GM12878 (cell line): ENCODE data around the gene SPHK2. TPM values are rescaled to one million over a fixed set of nuclear protein-coding genes. Genes with fewer than 3 reads are reported as not detected.

Experiments used
- CBX3 ChIP-seq: fragments of 200-600 bp; sonication (generic); IDR thresholded peaks from 2 replicates; pipeline ENCODE4 v1.6.1; 2016; ENCODE audit warnings: low read depth, borderline replicate concordance
- CHD2 ChIP-seq: IDR thresholded peaks from 2 replicates; pipeline ENCODE4 v1.6.1; 2011; ENCODE audit warnings: low read depth, low read length, improper control_type of control experiment, borderline replicate concordance
- EP300 ChIP-seq, 2 experiments: fragments of 150-350 bp in 1 of 2; IDR thresholded peaks; 2 replicates each; pipeline ENCODE4 v1.6.1; 2011 to 2012; ENCODE audit warnings: low read depth in 2 of 2, low read length in 2 of 2, borderline replicate concordance in 1 of 2, improper control_type of control experiment in 1 of 2, inconsistent platforms in 1 of 2; ENCODE audit not compliant: control insufficient read depth in 1 of 2
- HCFC1 ChIP-seq: fragments of 150-350 bp; IDR thresholded peaks from 2 replicates; pipeline ENCODE4 v1.6.1; 2014; ENCODE audit warnings: low read length
- HSF1 ChIP-seq: fragments of 150-350 bp; IDR thresholded peaks from 2 replicates; pipeline ENCODE4 v1.6.1; 2014; ENCODE audit warnings: mild to moderate bottlenecking, low read depth, low read length
- IRF3 ChIP-seq: fragments of 450-650 bp; IDR thresholded peaks from 2 replicates; pipeline ENCODE4 v1.6.1; 2014; ENCODE audit warnings: mild to moderate bottlenecking
- JUND ChIP-seq: IDR thresholded peaks from 2 replicates; pipeline ENCODE4 v1.6.1; 2012; ENCODE audit warnings: low read depth, mild to moderate bottlenecking, low read length, improper control_type of control experiment, moderate library complexity
- NR2C1 ChIP-seq: fragments of 450-650 bp; IDR thresholded peaks from 2 replicates; pipeline ENCODE4 v1.6.1; 2017; ENCODE audit warnings: antibody characterized with exemption, mild to moderate bottlenecking, moderate library complexity
- RUNX3 ChIP-seq: IDR thresholded peaks from 2 replicates; pipeline ENCODE4 v1.6.1; 2012; ENCODE audit warnings: low read length, inconsistent platforms
- SREBF2 ChIP-seq: IDR thresholded peaks from 2 replicates; pipeline ENCODE4 v1.6.1; 2012; ENCODE audit warnings: mild to moderate bottlenecking, low read length
- SUPT20H ChIP-seq: IDR thresholded peaks from 2 replicates; pipeline ENCODE4 v1.6.1; 2011; ENCODE audit warnings: low read depth, mild to moderate bottlenecking, low read length, moderate library complexity, borderline replicate concordance; ENCODE audit not compliant: control insufficient read depth
- SUZ12 ChIP-seq: fragments of 200-600 bp; sonication (generic); IDR thresholded peaks from one replicate; pipeline ENCODE4 v1.6.1; 2018; ENCODE audit warnings: antibody characterized with exemption, mild to moderate bottlenecking; ENCODE audit not compliant: unreplicated experiment
- TBL1XR1 ChIP-seq: IDR thresholded peaks from 2 replicates; pipeline ENCODE4 v1.6.1; 2012; ENCODE audit warnings: low read depth, low read length, improper control_type of control experiment
- ZNF384 ChIP-seq: IDR thresholded peaks from 2 replicates; pipeline ENCODE4 v1.6.1; 2012; ENCODE audit warnings: low read depth, mild to moderate bottlenecking, low read length, improper control_type of control experiment, borderline replicate concordance
- polyA plus RNA-seq, 11 experiments: library from polyadenylated mRNA; depleted of rRNA in 4 of 11; unstranded in 6 of 11; stranded (reverse) in 5 of 11; fragments of >200 nt; fragmentation: Nextera tagmentation in 4 of 11; fragmentation: Illumina TruSeq in 1 of 11; extraction: Ambion mirVana in 4 of 11; extraction: Trizol in 1 of 11; gene quantifications; 1 replicate in 1 of 11; 2 replicates in 10 of 11; pipeline versions ENCODE4 v1.2.1 to v1.2.3, GENCODE V29; 2011 to 2016; ENCODE audit warnings: inconsistent platforms in 2 of 11, missing spikeins in 2 of 11, low read depth in 1 of 11
- total RNA-seq, 4 experiments: library from RNA; depleted of rRNA in 3 of 4; stranded (reverse); fragments of >200 nt in 3 of 4; fragmentation: Illumina TruSeq in 1 of 4; extraction: Trizol in 1 of 4; gene quantifications; 2 replicates each; pipeline versions ENCODE4 v1.2.1 to v1.2.3, GENCODE V29; 2013 to 2021
- TF ChIP-seq, protein P1 (sequence below): IDR thresholded peaks from 2 replicates; pipeline ENCODE4 v1.6.1; 2012; ENCODE audit warnings: low read depth, low read length, improper control_type of control experiment
- TF ChIP-seq, protein P2 (sequence below): IDR thresholded peaks from 2 replicates; pipeline ENCODE4 v1.6.1; 2011; ENCODE audit warnings: borderline replicate concordance, low read depth, mild to moderate bottlenecking, moderate library complexity, low read length; ENCODE audit not compliant: insufficient read depth, poor library complexity, severe bottlenecking
- TF ChIP-seq, protein P3 (sequence below): fragments of 450-650 bp; IDR thresholded peaks from 2 replicates; pipeline ENCODE4 v1.6.1; 2016; ENCODE audit warnings: mild to moderate bottlenecking
- TF ChIP-seq, protein P4 (sequence below): IDR thresholded peaks from 2 replicates; pipeline ENCODE4 v1.6.1; 2012; ENCODE audit warnings: low read depth, low read length, improper control_type of control experiment

The SPHK2 gene
- total and polyA plus RNA-seq, 10 of the 15 experiments (the other 5 are each of a cell fraction or from before 2014, with no cell fraction given): 0.37 to 40.5 (median 11.2) TPM

- TF ChIP-seq SREBF2 (no peak), SUPT20H (no peak), HSF1 (no peak), ZNF384 (peak; percentile 91), CHD2 (peak; percentile 92), NR2C1 (no peak), HCFC1 (peak; percentile 34; the same call in 1 of the 2 replicates), CBX3 (no peak), SUZ12 (no peak), TBL1XR1 (0 out of 2 replicates have a peak, but pooled peaks have one; percentile 25), RUNX3 (no peak), JUND (no peak), EP300 (IDR thresholded peaks at IDR 0.05; ENCODE audit: borderline replicate concordance in 1 of 2, control insufficient read depth in 1 of 2, low read depth in 2 of 2, low read length in 2 of 2) (no peak; a peak in 2 of 4 replicates), IRF3 (peak; percentile 88)
- TF ChIP-seq, protein P1, sequence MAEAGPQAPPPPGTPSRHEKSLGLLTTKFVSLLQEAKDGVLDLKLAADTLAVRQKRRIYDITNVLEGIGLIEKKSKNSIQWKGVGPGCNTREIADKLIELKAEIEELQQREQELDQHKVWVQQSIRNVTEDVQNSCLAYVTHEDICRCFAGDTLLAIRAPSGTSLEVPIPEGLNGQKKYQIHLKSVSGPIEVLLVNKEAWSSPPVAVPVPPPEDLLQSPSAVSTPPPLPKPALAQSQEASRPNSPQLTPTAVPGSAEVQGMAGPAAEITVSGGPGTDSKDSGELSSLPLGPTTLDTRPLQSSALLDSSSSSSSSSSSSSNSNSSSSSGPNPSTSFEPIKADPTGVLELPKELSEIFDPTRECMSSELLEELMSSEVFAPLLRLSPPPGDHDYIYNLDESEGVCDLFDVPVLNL: 0 out of 2 replicates have a peak, but pooled peaks have one; percentile 35
- TF ChIP-seq, protein P2, sequence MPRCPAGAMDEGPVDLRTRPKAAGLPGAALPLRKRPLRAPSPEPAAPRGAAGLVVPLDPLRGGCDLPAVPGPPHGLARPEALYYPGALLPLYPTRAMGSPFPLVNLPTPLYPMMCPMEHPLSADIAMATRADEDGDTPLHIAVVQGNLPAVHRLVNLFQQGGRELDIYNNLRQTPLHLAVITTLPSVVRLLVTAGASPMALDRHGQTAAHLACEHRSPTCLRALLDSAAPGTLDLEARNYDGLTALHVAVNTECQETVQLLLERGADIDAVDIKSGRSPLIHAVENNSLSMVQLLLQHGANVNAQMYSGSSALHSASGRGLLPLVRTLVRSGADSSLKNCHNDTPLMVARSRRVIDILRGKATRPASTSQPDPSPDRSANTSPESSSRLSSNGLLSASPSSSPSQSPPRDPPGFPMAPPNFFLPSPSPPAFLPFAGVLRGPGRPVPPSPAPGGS: no peak
- TF ChIP-seq, protein P3, sequence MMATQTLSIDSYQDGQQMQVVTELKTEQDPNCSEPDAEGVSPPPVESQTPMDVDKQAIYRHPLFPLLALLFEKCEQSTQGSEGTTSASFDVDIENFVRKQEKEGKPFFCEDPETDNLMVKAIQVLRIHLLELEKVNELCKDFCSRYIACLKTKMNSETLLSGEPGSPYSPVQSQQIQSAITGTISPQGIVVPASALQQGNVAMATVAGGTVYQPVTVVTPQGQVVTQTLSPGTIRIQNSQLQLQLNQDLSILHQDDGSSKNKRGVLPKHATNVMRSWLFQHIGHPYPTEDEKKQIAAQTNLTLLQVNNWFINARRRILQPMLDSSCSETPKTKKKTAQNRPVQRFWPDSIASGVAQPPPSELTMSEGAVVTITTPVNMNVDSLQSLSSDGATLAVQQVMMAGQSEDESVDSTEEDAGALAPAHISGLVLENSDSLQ: peak; percentile 50; the same call in 1 of the 2 replicates
- TF ChIP-seq, protein P4, sequence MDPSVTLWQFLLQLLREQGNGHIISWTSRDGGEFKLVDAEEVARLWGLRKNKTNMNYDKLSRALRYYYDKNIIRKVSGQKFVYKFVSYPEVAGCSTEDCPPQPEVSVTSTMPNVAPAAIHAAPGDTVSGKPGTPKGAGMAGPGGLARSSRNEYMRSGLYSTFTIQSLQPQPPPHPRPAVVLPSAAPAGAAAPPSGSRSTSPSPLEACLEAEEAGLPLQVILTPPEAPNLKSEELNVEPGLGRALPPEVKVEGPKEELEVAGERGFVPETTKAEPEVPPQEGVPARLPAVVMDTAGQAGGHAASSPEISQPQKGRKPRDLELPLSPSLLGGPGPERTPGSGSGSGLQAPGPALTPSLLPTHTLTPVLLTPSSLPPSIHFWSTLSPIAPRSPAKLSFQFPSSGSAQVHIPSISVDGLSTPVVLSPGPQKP: no peak
These were observed 18.2 kb downstream of the SPHK2 start (continued) for GRCh38 chr19:48637449-48637947.
